Kidney (tissue), 14 donors: ENCODE results near the gene SLU7. TPM values are rescaled to one million over a fixed set of nuclear protein-coding genes. Genes with fewer than 3 reads are reported as not detected.

Experiments used
- DNase-seq, 5 donors: peaks; one replicate each; pipeline ENCODE4 v3.0.0-alpha.2; 2013 to 2020
- FAIRE-seq: peaks from 2 replicates; lab custom pipeline; 2012; peaks lifted over from hg19 to GRCh38; lab: Jason Lieb, UNC
- H3K27ac ChIP-seq, 2 donors: one replicate each; pipeline ENCODE4 v1.7.0; 2013; ENCODE audit warnings: low read depth in 2 of 2, low read length in 2 of 2, inconsistent platforms in 1 of 2
- H3K27me3 ChIP-seq: one replicate; pipeline ENCODE4 v1.7.1; 2013; ENCODE audit warnings: low read length, inconsistent platforms; ENCODE audit not compliant: control insufficient read depth, insufficient read depth
- H3K36me3 ChIP-seq, 3 donors: one replicate each; pipeline versions ENCODE4 v1.7.0 to v1.7.1; 2013; ENCODE audit warnings: low read length in 3 of 3, control low read depth in 1 of 3, inconsistent platforms in 1 of 3; ENCODE audit not compliant: insufficient read depth in 3 of 3, control insufficient read depth in 2 of 3
- H3K4me1 ChIP-seq, 3 donors: one replicate each; pipeline versions ENCODE4 v1.7.0 to v1.7.1; 2013; ENCODE audit warnings: low read length in 3 of 3, inconsistent platforms in 1 of 3, low read depth in 1 of 3; ENCODE audit not compliant: control insufficient read depth in 2 of 3, insufficient read depth in 2 of 3
- H3K4me3 ChIP-seq, 3 donors: one replicate each; pipeline versions ENCODE4 v1.7.0 to v1.8.1; 2013; ENCODE audit warnings: low read length in 3 of 3, control low read depth in 1 of 3, inconsistent platforms in 1 of 3
- H3K9ac ChIP-seq, 3 donors: one replicate each; pipeline versions ENCODE4 v1.7.0 to v1.7.1; 2013; ENCODE audit warnings: low read length in 3 of 3, control low read depth in 1 of 3, inconsistent platforms in 1 of 3
- H3K9me3 ChIP-seq, 3 donors: one replicate each; pipeline versions ENCODE4 v1.7.0 to v1.7.1; 2013; ENCODE audit warnings: low read length in 3 of 3, control low read depth in 1 of 3, inconsistent platforms in 1 of 3; ENCODE audit not compliant: control insufficient read depth in 2 of 3, insufficient read depth in 1 of 3
- CTCF ChIP-seq: IDR thresholded peaks from 3 replicates; pipeline ENCODE4 v1.5.1; 2012; ENCODE audit warnings: mild to moderate bottlenecking, moderate library complexity, borderline replicate concordance; ENCODE audit not compliant: insufficient read depth; ENCODE audit errors: extremely low read depth
- intact Hi-C: fragments of 100-400 bp; cut with DNase I; formaldehyde crosslinking; loops from one replicate; pipeline ENCODE4 v1.11.1; 2022
- polyA plus RNA-seq: library from polyadenylated mRNA; stranded (reverse); fragments of 350-450 nt; fragmentation: Illumina TruSeq; extraction: RNeasy Lipid Tissue Mini Kit (QIAGEN cat#74804); gene quantifications from one replicate; pipeline ENCODE4 v1.2.3, GENCODE V29; 2014; ENCODE audit warnings: low read depth, low replicate concordance; ENCODE audit not compliant: insufficient read depth
- total RNA-seq: library from RNA; stranded (reverse); fragmentation: NEBNext Ultra II Directional; extraction: Animal tissue kit (Norgen Biotek cat#: 25700); gene quantifications from one replicate; pipeline ENCODE4 v1.2.1, GENCODE V29; 2021
- donor health status: control.
- donor health status: control.
- donor health status: control.
- donor health status: control.
- donor health status: control.
- donor health status: DM: yes; HTN: yes; CAD: no.
- donor health status: Normal renal cell carcinoma (clear cell type).

SLU7 gene
- total and polyA plus RNA-seq, 2 donors from 2014 or later, result 41.7 to 56.9 TPM

- no peak overlapping the region for H3K27ac ChIP-seq
- FAIRE-seq (no peak), DNase-seq (peak in 2 of 5 donors; percentile 15 to 20)
- H3K9me3 ChIP-seq, result no peaks in the 10 kb centered on the region
- H3K9ac ChIP-seq, result no peak overlapping the region
- H3K4me1 ChIP-seq, result peaks cover 0 to 3% (median 0%) of the 10 kb centered on the region in 3 donors
- intact Hi-C loops, result no loop called here
- H3K27me3 ChIP-seq, result no peaks in the 10 kb centered on the region
- no peaks in the 10 kb centered on the region for H3K36me3 ChIP-seq
- H3K4me3 ChIP-seq, result no peak overlapping the region
- no peak for TF ChIP-seq CTCF
These were observed 60.9 kb downstream of the SLU7 start for GRCh38 chr5:160357861-160358411.

GRCh38 chr5:160357394-160357793, 61.5 kb downstream of the SLU7 start:
- Histone ChIP-seq H3K9me3 (no peaks in the 10 kb centered on the region), H3K4me3 (no peak overlapping the region), H3K4me1 (peaks cover 0 to 3% (median 0%) of the 10 kb centered on the region in 3 donors), H3K27ac (no peak overlapping the region), H3K27me3 (no peaks in the 10 kb centered on the region), H3K9ac (no peak overlapping the region), H3K36me3 (no peaks in the 10 kb centered on the region)
- FAIRE-seq (no peak), DNase-seq (no peak)
- no peak for TF ChIP-seq CTCF
- intact Hi-C loops, result no loop called here

- Histone ChIP-seq H3K9ac (no peak overlapping the region), H3K4me1 (peaks cover 0 to 3% (median 0%) of the 10 kb centered on the region in 3 donors), H3K27ac (no peak overlapping the region), H3K27me3 (no peaks in the 10 kb centered on the region), H3K36me3 (no peaks in the 10 kb centered on the region), H3K9me3 (no peaks in the 10 kb centered on the region), H3K4me3 (no peak overlapping the region)
- FAIRE-seq (no peak), DNase-seq (peak in 1 of 5 donors; percentile 40)
- intact Hi-C loops, result no loop called here
- no peak for TF ChIP-seq CTCF
These were observed 62.1 kb downstream of the SLU7 start for GRCh38 chr5:160356550-160357347.
